ENCODE data around the gene LBP.

Gene LBP

GRCh38 chr20:38345643-38346042, 639 bp upstream of the LBP start:
- no peak overlapping the region for H3K4me3 ChIP-seq (ENCODE audit: insufficient read depth, low read depth, low read length)
- no peak overlapping the region for H3K27ac ChIP-seq (ENCODE audit: insufficient read depth, low read depth, low read length, poor library complexity, severe bottlenecking)
- WGBS, 2 experiments = 47 to 52% methylated on average over 2 of the region's 2 CpGs
- peaks cover 6% of the 10 kb centered on the region for H3K4me1 ChIP-seq (ENCODE audit: control insufficient read depth, insufficient read depth, low read length)
- H3K27me3 ChIP-seq (ENCODE audit: control insufficient read depth, insufficient read depth, low read length, poor library complexity, severe bottlenecking) = no peaks in the 10 kb centered on the region
- H3K9me3 ChIP-seq (ENCODE audit: control insufficient read depth, low read length) = no peaks in the 10 kb centered on the region
- no peaks in the 10 kb centered on the region for H3K36me3 ChIP-seq (ENCODE audit: control insufficient read depth, insufficient read depth, low read length)

- Histone ChIP-seq H3K4me3 (ENCODE audit: insufficient read depth, low read depth, low read length) (no peak overlapping the region), H3K27me3 (ENCODE audit: control insufficient read depth, insufficient read depth, low read length, poor library complexity, severe bottlenecking) (no peaks in the 10 kb centered on the region), H3K36me3 (ENCODE audit: control insufficient read depth, insufficient read depth, low read length) (no peaks in the 10 kb centered on the region), H3K4me1 (ENCODE audit: control insufficient read depth, insufficient read depth, low read length) (peaks cover 6% of the 10 kb centered on the region), H3K27ac (ENCODE audit: insufficient read depth, low read depth, low read length, poor library complexity, severe bottlenecking) (no peak overlapping the region), H3K9me3 (ENCODE audit: control insufficient read depth, low read length) (no peaks in the 10 kb centered on the region)
- WGBS, 2 experiments = 97 to 98% methylated on average over 3 to 4 of the region's 4 CpGs
Observed at GRCh38 chr20:38346741-38347140, 459 bp downstream of the LBP start.

DNA sequence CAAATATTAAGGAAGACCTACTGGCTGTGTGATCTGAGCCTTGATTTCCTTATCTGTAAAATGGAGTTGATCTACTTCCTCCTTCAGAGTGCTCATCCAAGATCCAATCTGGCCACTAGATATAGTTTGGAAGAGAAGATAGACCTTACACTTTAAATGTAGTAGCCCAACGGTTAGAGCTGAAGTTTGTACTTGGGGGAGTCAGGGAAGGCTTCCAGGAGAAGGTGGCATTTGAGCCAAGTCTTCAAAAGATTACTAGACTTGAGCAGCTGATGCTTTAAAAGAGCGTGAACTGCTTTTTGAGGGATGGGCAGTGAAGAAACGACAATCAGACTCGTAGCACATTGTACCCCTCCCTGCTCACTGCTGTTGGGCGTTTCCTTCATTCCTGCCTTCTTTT, 3.6 kb downstream of the LBP start:
- Histone ChIP-seq H3K27me3 (ENCODE audit: control insufficient read depth, insufficient read depth, low read length, poor library complexity, severe bottlenecking) (no peaks in the 10 kb centered on the region), H3K27ac (ENCODE audit: insufficient read depth, low read depth, low read length, poor library complexity, severe bottlenecking) (no peak overlapping the region), H3K36me3 (ENCODE audit: control insufficient read depth, insufficient read depth, low read length) (no peaks in the 10 kb centered on the region), H3K4me3 (ENCODE audit: insufficient read depth, low read depth, low read length) (no peak overlapping the region), H3K4me1 (ENCODE audit: control insufficient read depth, insufficient read depth, low read length) (no peaks in the 10 kb centered on the region), H3K9me3 (ENCODE audit: control insufficient read depth, low read length) (no peaks in the 10 kb centered on the region)
- WGBS, 2 experiments = 90 to 92% methylated on average over 5 of the region's 5 CpGs

- Histone ChIP-seq H3K4me3 (ENCODE audit: insufficient read depth, low read depth, low read length) (no peak overlapping the region), H3K4me1 (ENCODE audit: control insufficient read depth, insufficient read depth, low read length) (no peaks in the 10 kb centered on the region), H3K9me3 (ENCODE audit: control insufficient read depth, low read length) (no peaks in the 10 kb centered on the region), H3K27ac (ENCODE audit: insufficient read depth, low read depth, low read length, poor library complexity, severe bottlenecking) (no peak overlapping the region), H3K27me3 (ENCODE audit: control insufficient read depth, insufficient read depth, low read length, poor library complexity, severe bottlenecking) (no peaks in the 10 kb centered on the region), H3K36me3 (ENCODE audit: control insufficient read depth, insufficient read depth, low read length) (no peaks in the 10 kb centered on the region)
- 85 to 88% methylated on average over 15 of the region's 15 CpGs for WGBS, 2 experiments
Observed at GRCh38 chr20:38350879-38351775, 4.8 kb downstream of the LBP start.

GRCh38 chr20:38353316-38353715, 7.0 kb downstream of the LBP start:
- no peaks in the 10 kb centered on the region for H3K4me1 ChIP-seq (ENCODE audit: control insufficient read depth, insufficient read depth, low read length)
- H3K9me3 ChIP-seq (ENCODE audit: control insufficient read depth, low read length) = no peaks in the 10 kb centered on the region
- WGBS, 2 experiments = 40 to 49% methylated on average over 7 of the region's 7 CpGs
- H3K4me3 ChIP-seq (ENCODE audit: insufficient read depth, low read depth, low read length) = no peak overlapping the region
- no peaks in the 10 kb centered on the region for H3K36me3 ChIP-seq (ENCODE audit: control insufficient read depth, insufficient read depth, low read length)
- no peaks in the 10 kb centered on the region for H3K27me3 ChIP-seq (ENCODE audit: control insufficient read depth, insufficient read depth, low read length, poor library complexity, severe bottlenecking)
- H3K27ac ChIP-seq (ENCODE audit: insufficient read depth, low read depth, low read length, poor library complexity, severe bottlenecking) = no peak overlapping the region

- H3K4me1 ChIP-seq (ENCODE audit: control insufficient read depth, insufficient read depth, low read length) = no peaks in the 10 kb centered on the region
- no peaks in the 10 kb centered on the region for H3K9me3 ChIP-seq (ENCODE audit: control insufficient read depth, low read length)
- H3K36me3 ChIP-seq (ENCODE audit: control insufficient read depth, insufficient read depth, low read length) = no peaks in the 10 kb centered on the region
- H3K27me3 ChIP-seq (ENCODE audit: control insufficient read depth, insufficient read depth, low read length, poor library complexity, severe bottlenecking) = no peaks in the 10 kb centered on the region
- H3K27ac ChIP-seq (ENCODE audit: insufficient read depth, low read depth, low read length, poor library complexity, severe bottlenecking) = no peak overlapping the region
- H3K4me3 ChIP-seq (ENCODE audit: insufficient read depth, low read depth, low read length) = no peak overlapping the region
- WGBS, 2 experiments = 89 to 90% methylated on average over 10 of the region's 10 CpGs
Observed at GRCh38 chr20:38354227-38354626, 7.9 kb downstream of the LBP start.

- Histone ChIP-seq H3K27ac (ENCODE audit: insufficient read depth, low read depth, low read length, poor library complexity, severe bottlenecking) (no peak overlapping the region), H3K36me3 (ENCODE audit: control insufficient read depth, insufficient read depth, low read length) (no peaks in the 10 kb centered on the region), H3K27me3 (ENCODE audit: control insufficient read depth, insufficient read depth, low read length, poor library complexity, severe bottlenecking) (no peaks in the 10 kb centered on the region), H3K9me3 (ENCODE audit: control insufficient read depth, low read length) (no peaks in the 10 kb centered on the region), H3K4me1 (ENCODE audit: control insufficient read depth, insufficient read depth, low read length) (no peaks in the 10 kb centered on the region), H3K4me3 (ENCODE audit: insufficient read depth, low read depth, low read length) (no peak overlapping the region)
- WGBS, 2 experiments = 85 to 86% methylated on average over 16 to 17 of the region's 18 CpGs
Observed at GRCh38 chr20:38355161-38356012, 9.1 kb downstream of the LBP start.

DNA sequence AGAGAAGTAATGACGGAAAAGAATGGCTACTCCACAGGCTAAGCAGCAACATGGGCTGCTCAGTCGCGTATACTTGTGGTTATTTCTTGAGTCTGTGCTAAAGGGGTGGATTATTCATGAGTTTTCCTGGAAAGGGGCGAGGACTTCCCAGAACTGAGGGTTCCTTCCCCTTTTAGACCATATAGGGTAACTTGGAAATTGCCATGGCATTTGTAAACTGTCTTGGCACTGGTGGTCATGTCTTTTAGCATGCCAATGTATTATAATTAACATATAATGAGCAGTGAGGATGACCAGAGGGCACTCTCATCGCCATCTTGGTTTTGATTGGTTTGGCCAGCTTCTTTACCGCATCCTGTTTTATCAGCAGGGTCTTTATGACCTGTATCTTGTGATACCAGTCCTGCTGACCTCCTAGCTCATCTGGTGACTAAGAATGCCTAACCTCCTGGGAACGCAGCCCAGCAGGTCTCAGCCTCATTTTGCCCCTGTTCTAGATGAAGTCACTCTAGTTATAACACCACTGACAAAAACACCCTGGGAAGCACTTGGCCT, 11.4 kb downstream of the LBP start:
- 91 to 92% methylated on average over 7 of the region's 7 CpGs for WGBS, 2 experiments
- no peak overlapping the region for H3K4me3 ChIP-seq (ENCODE audit: insufficient read depth, low read depth, low read length)
- no peak overlapping the region for H3K27ac ChIP-seq (ENCODE audit: insufficient read depth, low read depth, low read length, poor library complexity, severe bottlenecking)
- no peaks in the 10 kb centered on the region for H3K9me3 ChIP-seq (ENCODE audit: control insufficient read depth, low read length)
- no peaks in the 10 kb centered on the region for H3K36me3 ChIP-seq (ENCODE audit: control insufficient read depth, insufficient read depth, low read length)
- no peaks in the 10 kb centered on the region for H3K4me1 ChIP-seq (ENCODE audit: control insufficient read depth, insufficient read depth, low read length)
- H3K27me3 ChIP-seq (ENCODE audit: control insufficient read depth, insufficient read depth, low read length, poor library complexity, severe bottlenecking) = no peaks in the 10 kb centered on the region

- H3K4me3 ChIP-seq (ENCODE audit: insufficient read depth, low read depth, low read length) = no peak overlapping the region
- peak overlapping the region; percentile 16 for H3K27ac ChIP-seq (ENCODE audit: insufficient read depth, low read depth, low read length, poor library complexity, severe bottlenecking)
- H3K27me3 ChIP-seq (ENCODE audit: control insufficient read depth, insufficient read depth, low read length, poor library complexity, severe bottlenecking) = no peaks in the 10 kb centered on the region
- no peaks in the 10 kb centered on the region for H3K36me3 ChIP-seq (ENCODE audit: control insufficient read depth, insufficient read depth, low read length)
- H3K4me1 ChIP-seq (ENCODE audit: control insufficient read depth, insufficient read depth, low read length) = no peaks in the 10 kb centered on the region
- no peaks in the 10 kb centered on the region for H3K9me3 ChIP-seq (ENCODE audit: control insufficient read depth, low read length)
- 91 to 94% methylated on average over 7 of the region's 7 CpGs for WGBS, 2 experiments
Observed at GRCh38 chr20:38358556-38358955, 12.3 kb downstream of the LBP start.

All from ectodermal cell (in vitro differentiated cells).